ENCODE measurements around the gene TNIP1.

The TNIP1 gene

GRCh38 chr5:151080613-151081430, at the start of gene TNIP1:
Gene TNIP1 (minus strand): TSS chr5:151081034. CDS start chr5:151065095, 15,939 bp downstream.
- peak; percentile 39 to 81 for DNase-seq

GRCh38 chr5:151130235-151130921, 49.5 kb upstream of the TNIP1 start:
- no peak for DNase-seq

- no peak for DNase-seq
Measured at GRCh38 chr5:151128817-151129216, 48.0 kb upstream of the TNIP1 start.

- no peak for DNase-seq
Measured at GRCh38 chr5:151127926-151128325, 47.1 kb upstream of the TNIP1 start.

GRCh38 chr5:151126199-151126645, 45.4 kb upstream of the TNIP1 start:
- DNase-seq: peak in 1 of 2 experiments; percentile 8

GRCh38 chr5:151125421-151125820, 44.6 kb upstream of the TNIP1 start:
- no peak for DNase-seq

GRCh38 chr5:151123897-151124751, 43.3 kb upstream of the TNIP1 start:
- DNase-seq: no peak

GRCh38 chr5:151122828-151123227, 42.0 kb upstream of the TNIP1 start:
- no peak for DNase-seq

GRCh38 chr5:151121665-151122064, 40.8 kb upstream of the TNIP1 start:
- no peak for DNase-seq

GRCh38 chr5:151121095-151121494, 40.3 kb upstream of the TNIP1 start:
- no peak for DNase-seq

GRCh38 chr5:151118913-151119575, 38.2 kb upstream of the TNIP1 start:
- no peak for DNase-seq

GRCh38 chr5:151115272-151115905, 34.6 kb upstream of the TNIP1 start:
- peak; percentile 5 to 47 for DNase-seq

GRCh38 chr5:151113651-151114050, 32.8 kb upstream of the TNIP1 start:
- no peak for DNase-seq

GRCh38 chr5:151110992-151111391, 30.2 kb upstream of the TNIP1 start:
- no peak for DNase-seq

- DNase-seq: no peak
Measured at GRCh38 chr5:151110122-151110681, 29.4 kb upstream of the TNIP1 start.

GRCh38 chr5:151108566-151108965, 27.7 kb upstream of the TNIP1 start:
- DNase-seq: no peak

- no peak for DNase-seq
Measured at GRCh38 chr5:151107738-151108520, 27.1 kb upstream of the TNIP1 start.

- DNase-seq: no peak
Measured at GRCh38 chr5:151107084-151107483, 26.2 kb upstream of the TNIP1 start.

GRCh38 chr5:151106509-151106908, 25.7 kb upstream of the TNIP1 start:
- DNase-seq: no peak

GRCh38 chr5:151106043-151106442, 25.2 kb upstream of the TNIP1 start:
- DNase-seq: no peak

- no peak for DNase-seq
Measured at GRCh38 chr5:151105561-151105960, 24.7 kb upstream of the TNIP1 start.

Data from NCI-H446 (cell line).